ENCODE measurements around the gene PMFBP1.

The PMFBP1 gene

GRCh38 chr16:72104905-72105304 lies 67.0 kb downstream of the PMFBP1 start:
- no peak for FAIRE-seq

GRCh38 chr16:72101195-72101594 lies 70.8 kb downstream of the PMFBP1 start:
- no peak for FAIRE-seq

GRCh38 chr16:72099377-72099818 lies 72.6 kb downstream of the PMFBP1 start:
- FAIRE-seq = no peak

GRCh38 chr16:72098936-72099335 lies 73.0 kb downstream of the PMFBP1 start:
- FAIRE-seq = no peak

- FAIRE-seq = no peak
These were observed 77.7 kb downstream of the PMFBP1 start for GRCh38 chr16:72094266-72094610.

GRCh38 chr16:72093448-72094265 lies 78.3 kb downstream of the PMFBP1 start, which contains the start of the genes DHX38 and TXNL4B:
Gene DHX38 (plus strand): TSS chr16:72093847. CDS start chr16:72096158, 2,311 bp downstream.
Gene TXNL4B (minus strand): TSS chr16:72093620. CDS start chr16:72090749, 2,871 bp downstream.
- peak; percentile 86 for FAIRE-seq

- FAIRE-seq = no peak
These were observed 79.0 kb downstream of the PMFBP1 start for GRCh38 chr16:72092832-72093447.

- FAIRE-seq = no peak
These were observed 80.7 kb downstream of the PMFBP1 start for GRCh38 chr16:72091217-72091616.

GRCh38 chr16:72085002-72085401 lies 87.0 kb downstream of the PMFBP1 start:
- no peak for FAIRE-seq

GRCh38 chr16:72084445-72084844 lies 87.5 kb downstream of the PMFBP1 start:
- FAIRE-seq = no peak

GRCh38 chr16:72083778-72084404 lies 88.1 kb downstream of the PMFBP1 start:
- FAIRE-seq = no peak

- FAIRE-seq = peak; percentile 47
These were observed 94.8 kb downstream of the PMFBP1 start for GRCh38 chr16:72076991-72077706.

GRCh38 chr16:72075067-72075466 lies 96.9 kb downstream of the PMFBP1 start:
- FAIRE-seq = peak; percentile 57

- no peak for FAIRE-seq
These were observed 98.3 kb downstream of the PMFBP1 start for GRCh38 chr16:72073560-72074230.

- peak; percentile 91 for FAIRE-seq
These were observed 99.2 kb downstream of the PMFBP1 start for GRCh38 chr16:72072514-72073342.

Measured in colon (tissue), 2 donors.